Amniotic epithelial cell (primary cell): ENCODE data around the gene TRIM39.

Experiments used
- DNase-seq: peaks from one replicate; pipeline ENCODE4 v3.0.0-alpha.2; 2010; ENCODE audit warnings: low read depth

Gene TRIM39

DNA sequence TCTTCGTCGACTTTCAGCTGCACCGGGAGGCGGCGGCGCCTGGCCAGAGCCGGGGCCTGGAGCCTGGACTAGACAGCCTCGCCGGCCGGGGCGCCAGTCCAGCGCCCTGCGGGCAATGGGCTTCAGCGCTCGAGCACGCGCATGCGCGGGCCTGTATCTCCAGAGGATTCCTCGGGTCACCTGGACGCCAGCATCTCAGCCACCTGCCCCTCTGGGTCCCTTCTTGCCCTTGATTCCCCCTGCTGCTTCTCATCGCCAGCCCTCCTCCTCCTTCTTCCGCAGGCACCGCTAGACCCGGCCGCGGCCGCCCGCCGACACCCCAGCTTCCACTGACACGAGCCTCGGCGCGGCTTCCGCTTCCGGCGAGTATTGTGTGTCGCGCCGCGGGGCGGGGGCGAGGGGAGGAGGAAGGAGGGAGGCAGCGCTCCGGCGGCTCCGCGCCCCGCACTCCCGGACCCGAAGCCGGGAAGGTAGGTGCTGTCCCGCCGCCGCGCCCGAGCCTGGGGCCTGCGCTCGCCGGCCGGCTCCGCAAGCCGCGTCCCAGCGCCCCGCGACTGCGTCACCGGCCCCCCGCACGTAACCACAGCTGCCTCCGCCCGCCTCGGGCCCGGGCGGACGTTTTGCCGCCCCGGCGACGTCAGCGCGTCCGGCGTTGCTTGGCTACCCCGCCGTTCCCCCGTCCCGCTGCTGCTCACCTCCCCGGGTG, at the start of gene TRIM39:
Gene TRIM39 (plus strand): TSS at position 402 of the 706 bp plus-strand sequence. CDS start 2,391 bp downstream, outside the sequence.
- peak; percentile 67 for DNase-seq

- DNase-seq = peak; percentile 18
These were observed 45.7 kb upstream of the TRIM39 start for GRCh38 chr6:30280988-30281387.

- no peak for DNase-seq
These were observed 44.2 kb upstream of the TRIM39 start for GRCh38 chr6:30282522-30282921.

- DNase-seq = peak; percentile 10
These were observed 43.0 kb upstream of the TRIM39 start for GRCh38 chr6:30283761-30284160.

DNA sequence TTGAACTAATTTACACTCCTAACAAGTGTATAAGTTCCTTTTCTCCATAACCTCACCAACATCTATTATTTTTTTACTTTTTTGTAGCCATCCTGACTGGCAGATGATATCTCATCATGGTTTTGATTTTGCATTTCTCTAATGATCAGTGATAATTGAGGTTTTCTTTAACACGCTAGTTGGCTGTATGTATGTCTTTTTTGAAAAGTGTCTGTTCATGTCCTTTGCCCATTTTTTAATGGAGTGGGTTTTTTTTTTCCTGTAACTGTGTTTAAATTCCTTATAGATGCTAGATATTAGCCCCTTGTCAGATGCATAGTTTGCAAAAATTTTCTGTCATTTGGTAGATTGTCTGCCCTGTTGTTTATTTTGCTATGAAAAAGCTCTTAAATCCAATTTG, 39.6 kb upstream of the TRIM39 start:
- DNase-seq = no peak

DNA sequence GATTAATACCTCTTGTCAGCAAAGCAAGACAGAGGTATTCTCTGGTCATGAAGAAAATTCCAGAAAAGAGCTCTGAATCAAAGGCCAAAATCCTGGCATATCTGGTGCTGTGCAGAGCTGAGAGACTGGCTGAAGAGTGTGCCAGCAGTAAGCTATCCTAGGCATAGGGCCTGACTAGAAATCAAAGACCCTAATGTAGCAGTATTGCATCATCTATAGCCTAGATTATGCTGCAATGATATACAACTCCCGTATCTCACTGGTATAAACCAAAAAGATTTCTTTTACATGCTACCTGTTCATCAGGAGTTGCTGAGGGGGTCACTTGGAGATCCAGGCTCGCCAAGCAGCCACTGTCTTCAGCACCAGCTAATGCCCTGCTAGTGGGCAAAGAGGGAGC, 30.9 kb upstream of the TRIM39 start:
- DNase-seq = no peak

DNA sequence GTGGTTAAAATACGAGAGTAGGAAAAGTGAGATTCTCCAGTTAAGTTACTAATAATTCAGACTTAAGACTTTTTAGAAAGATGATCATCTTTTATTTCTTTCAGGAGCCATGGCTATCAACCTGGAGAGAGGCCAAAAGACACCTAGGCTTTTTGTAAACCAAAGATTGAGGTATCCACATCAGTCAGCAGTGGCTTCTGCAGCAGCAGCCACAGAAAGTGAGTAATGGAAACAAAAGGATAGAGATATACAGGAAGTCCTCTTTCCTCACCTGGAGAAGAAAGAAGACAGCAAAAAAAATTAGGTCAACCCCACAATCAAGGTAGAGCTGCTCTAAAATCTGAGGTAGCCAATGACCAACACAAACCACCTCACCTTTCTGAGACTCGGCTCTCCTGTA, 22.7 kb upstream of the TRIM39 start:
- no peak for DNase-seq

GRCh38 chr6:30311101-30311500, 15.6 kb upstream of the TRIM39 start:
- no peak for DNase-seq

DNA sequence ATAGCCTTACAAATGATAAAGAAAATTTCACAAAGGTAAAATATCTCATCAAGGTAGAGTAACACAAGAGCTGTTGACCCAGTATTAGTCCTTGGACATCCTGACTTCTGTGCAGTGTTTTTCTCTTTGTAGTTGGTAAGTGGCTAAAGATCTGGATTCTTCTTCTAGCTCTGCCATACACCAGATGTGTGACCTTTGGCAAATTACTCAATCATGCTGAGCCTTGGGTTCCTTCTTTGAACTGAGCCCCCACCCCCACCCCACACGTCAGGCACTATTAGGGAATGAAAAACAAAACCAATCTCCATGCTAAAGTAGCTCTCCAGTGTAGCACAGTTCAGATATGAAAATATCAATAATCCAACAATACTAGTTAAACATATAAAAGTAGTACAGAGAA, 15.1 kb upstream of the TRIM39 start:
- DNase-seq = peak; percentile 33

- no peak for DNase-seq
These were observed 14.5 kb upstream of the TRIM39 start for GRCh38 chr6:30312266-30312665.

GRCh38 chr6:30312676-30313321, 13.9 kb upstream of the TRIM39 start:
- no peak for DNase-seq

GRCh38 chr6:30315156-30315555, 11.6 kb upstream of the TRIM39 start:
- DNase-seq = no peak

DNA sequence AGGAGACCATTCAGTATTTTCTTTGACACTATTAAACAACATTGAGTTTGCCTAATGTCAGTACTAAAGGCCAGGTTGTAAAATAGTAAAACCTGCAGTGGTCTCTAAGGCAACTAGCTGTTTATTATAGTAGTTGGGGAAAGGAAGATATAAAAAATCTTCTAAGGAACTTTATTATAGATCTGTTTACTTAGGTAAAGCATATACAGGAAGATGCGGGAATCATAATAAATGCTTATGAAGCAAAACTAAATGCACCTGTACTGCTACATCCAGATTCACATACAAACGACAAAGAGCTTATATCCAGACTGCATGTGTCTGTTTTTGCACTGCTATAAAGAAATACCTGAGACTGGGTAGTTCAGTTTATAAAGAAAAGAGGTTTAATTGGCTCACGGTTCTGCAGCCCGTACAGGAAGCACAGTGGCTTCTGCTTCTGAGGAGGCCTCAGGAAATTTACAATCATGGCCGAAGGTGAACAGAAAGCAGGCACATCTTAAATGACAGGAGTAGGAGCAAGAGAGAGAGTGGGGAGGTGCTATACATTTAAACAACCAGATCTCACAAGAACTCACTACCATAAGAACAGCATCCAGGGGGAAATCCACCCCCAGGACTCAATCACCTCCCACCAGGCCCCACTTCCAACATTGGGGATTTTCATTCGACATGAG, 8.7 kb upstream of the TRIM39 start:
- no peak for DNase-seq

DNA sequence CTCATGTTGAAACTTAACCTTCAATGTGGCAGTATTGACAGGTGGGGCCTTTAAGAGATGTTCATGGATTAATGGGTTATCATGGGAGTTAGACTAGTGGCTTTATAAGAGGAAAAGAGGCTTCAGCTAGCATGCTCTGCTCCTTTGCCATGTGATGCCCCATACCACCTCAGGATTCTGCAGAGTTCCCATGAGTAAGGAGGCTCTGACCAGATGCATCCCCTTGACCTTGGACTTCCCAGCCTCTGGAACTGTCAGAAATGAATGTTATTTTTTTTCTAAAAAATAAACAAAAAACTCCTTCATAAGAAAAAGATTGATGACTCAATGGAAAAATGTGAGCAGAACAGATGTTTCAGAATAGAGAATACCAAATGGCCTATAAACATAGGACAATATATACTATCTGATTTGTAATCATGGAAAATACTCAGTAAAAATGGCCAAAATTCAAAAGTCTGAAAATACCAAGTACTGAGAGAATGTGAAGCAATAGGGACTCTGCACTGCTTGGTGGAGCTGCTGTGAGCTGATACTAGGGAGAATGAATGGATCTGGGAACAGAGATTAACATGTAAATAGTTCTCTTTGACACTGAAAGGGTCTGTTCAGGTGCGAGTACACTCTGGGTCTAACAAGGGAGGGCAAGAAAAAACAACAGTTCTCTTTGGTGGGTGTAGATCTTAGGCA, 7.4 kb upstream of the TRIM39 start:
- no peak for DNase-seq

DNA sequence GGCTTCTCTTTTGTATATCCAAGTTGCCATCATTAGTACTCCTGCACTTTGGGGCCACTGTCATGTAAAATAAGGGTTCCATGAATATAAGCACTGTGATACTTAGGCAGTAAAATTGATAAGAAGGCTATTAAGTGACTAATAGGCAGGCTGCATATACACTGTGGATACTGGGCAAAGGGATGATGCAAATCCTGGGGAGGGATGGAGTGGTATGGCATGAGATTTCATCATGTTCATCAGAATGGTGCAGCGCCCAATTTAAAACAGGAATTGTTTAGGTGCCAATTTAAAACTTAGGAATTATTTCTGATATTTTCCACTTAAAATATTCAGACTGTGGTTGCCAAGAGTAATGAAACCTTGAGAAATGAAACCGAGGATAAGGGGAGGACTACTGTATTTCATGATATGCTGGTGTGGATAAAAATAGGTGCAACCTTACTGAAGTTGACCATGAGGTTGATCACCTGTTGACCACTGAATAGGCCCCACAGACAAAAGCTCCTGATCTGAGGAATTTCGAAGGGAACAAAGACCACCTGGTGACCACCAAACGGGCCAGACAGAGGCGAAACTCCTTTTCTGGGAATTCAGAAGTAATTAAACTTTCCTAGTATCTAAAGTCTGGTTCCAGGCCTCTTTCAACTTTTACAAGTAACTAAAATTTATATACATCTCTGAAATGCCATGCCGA, 4.9 kb upstream of the TRIM39 start:
- DNase-seq = peak; percentile 21

DNA sequence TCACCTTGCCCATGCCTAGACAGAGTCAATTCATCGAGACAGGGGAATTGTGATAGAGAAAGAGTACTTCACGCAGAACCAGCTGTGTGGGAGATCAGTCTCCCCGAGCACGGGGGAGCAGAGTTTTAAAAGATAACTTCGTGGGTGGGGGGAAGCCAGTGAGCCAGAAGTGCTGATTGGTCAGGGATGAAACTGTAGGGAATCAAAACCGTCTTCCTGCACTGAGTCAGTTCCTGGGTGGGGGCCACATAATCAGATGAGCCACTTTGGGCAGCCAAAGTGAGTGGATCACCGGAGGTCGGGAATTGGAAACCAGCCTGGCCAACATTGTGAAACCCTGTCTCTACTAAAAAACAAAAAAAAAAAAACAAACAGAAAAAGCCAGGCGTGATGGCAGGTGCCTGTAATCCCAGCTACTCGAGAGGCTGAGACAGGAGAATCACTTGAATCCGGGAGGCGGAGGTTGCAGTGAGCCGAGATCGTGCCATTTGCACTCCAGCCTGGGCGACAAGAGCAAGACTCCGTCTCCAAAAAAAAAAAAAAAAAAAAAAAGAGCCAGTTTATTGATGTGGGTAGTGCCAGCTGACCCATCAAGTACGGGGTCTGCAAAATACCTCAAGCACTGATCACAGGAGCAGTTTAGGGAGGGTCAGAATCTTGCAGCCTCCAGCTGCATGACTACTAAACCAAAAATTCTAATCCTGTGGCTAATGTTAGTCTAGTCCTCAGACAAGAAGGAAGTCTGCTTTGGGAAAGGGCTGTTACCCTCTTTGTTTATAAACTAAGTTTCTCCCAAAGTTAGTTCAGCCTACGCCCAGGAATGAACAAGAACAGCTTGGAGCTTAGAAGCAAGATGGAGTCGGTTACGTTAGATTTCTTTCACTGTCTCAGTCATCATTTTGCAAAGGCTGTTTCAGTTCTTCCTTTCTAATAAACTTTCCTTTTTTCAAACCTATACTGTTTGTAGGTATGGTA, 3.9 kb upstream of the TRIM39 start:
- DNase-seq = peak; percentile 49

GRCh38 chr6:30323806-30324205, 2.9 kb upstream of the TRIM39 start:
- DNase-seq = no peak

DNA sequence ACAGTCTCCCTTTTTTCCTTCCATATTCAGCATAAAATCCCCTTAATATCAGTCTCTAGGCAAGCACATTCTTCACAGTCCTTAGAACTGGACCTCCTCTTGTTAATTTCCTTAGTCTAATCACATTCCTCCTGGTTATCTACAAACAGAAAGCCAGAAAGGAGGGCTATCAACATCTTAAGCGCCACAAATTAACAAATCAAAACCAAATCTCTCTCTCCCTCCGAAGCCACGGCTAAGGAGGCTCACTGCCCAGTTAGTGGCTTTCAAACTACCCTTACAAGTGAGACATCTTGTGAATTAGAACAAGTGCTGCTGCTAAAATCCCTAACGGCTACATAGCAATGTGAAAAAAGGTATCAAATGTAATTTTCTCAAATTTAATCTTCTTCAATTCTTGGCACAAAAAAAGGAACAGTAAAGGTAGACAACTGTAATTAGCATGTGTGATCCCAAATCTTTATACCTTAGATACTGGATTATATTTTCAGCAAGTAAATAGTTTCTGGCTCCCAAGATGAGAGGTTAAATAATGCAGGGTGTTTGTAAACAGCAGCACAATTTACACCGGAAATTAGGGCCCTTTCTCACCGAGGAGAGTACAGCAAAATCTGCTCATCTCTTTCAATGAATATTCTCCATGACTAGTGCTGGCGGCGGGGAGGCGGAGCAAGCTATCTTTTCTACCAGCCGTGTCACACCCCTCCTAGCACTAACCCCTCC, 1.4 kb upstream of the TRIM39 start:
- peak; percentile 52 for DNase-seq

- DNase-seq = peak; percentile 77
These were observed 728 bp upstream of the TRIM39 start for GRCh38 chr6:30325873-30326525.
